DOHH2 (cell line): Measurements from ENCODE around the gene ARNT2.

Experiments used
- H3F3A ChIP-seq: fragments of 200-600 bp; sonication (generic), shearing (Covaris generic); 2 replicates; pipeline ENCODE4 v1.6.0; 2016; ENCODE audit warnings: antibody characterized with exemption, mild to moderate bottlenecking; ENCODE audit not compliant: control insufficient read depth, insufficient read depth
- H3K27ac ChIP-seq: fragments of 200-600 bp; sonication (generic); 2 replicates; pipeline ENCODE4 v1.5.1; 2014; ENCODE audit warnings: low read depth, mild to moderate bottlenecking, low read length, moderate library complexity
- H3K27me3 ChIP-seq: fragments of 200-600 bp; sonication (generic); 2 replicates; pipeline ENCODE4 v1.6.1; 2014; ENCODE audit warnings: mild to moderate bottlenecking, low read length, mixed read lengths; ENCODE audit not compliant: control insufficient read depth
- H3K36me3 ChIP-seq: fragments of 200-600 bp; sonication (generic); 2 replicates; pipeline ENCODE4 v1.6.1; 2014; ENCODE audit warnings: mild to moderate bottlenecking, low read length, moderate library complexity, mixed read lengths; ENCODE audit not compliant: control insufficient read depth
- H3K4me1 ChIP-seq: fragments of 200-600 bp; sonication (generic); 2 replicates; pipeline ENCODE4 v1.6.1; 2014; ENCODE audit warnings: mild to moderate bottlenecking, low read length, mixed read lengths; ENCODE audit not compliant: control insufficient read depth
- H3K4me2 ChIP-seq: fragments of 200-600 bp; sonication (generic); 2 replicates; pipeline ENCODE4 v1.6.0; 2014; ENCODE audit warnings: mild to moderate bottlenecking, low read length, moderate library complexity
- H3K4me3 ChIP-seq: fragments of 200-600 bp; sonication (generic); 2 replicates; pipeline ENCODE4 v1.5.1; 2014; ENCODE audit warnings: mild to moderate bottlenecking, low read length, mixed read lengths
- H3K79me2 ChIP-seq: fragments of 200-600 bp; sonication (generic); 2 replicates; pipeline ENCODE4 v1.6.1; 2014; ENCODE audit warnings: mild to moderate bottlenecking, low read length, mixed read lengths; ENCODE audit not compliant: control insufficient read depth
- H3K9me2 ChIP-seq: fragments of 200-600 bp; sonication (generic); replicated peaks from 2 replicates; pipeline ENCODE4 v1.6.1; 2014; ENCODE audit warnings: mild to moderate bottlenecking, low read length, mixed read lengths; ENCODE audit not compliant: control insufficient read depth
- H3K9me3 ChIP-seq: fragments of 200-600 bp; sonication (generic); 2 replicates; pipeline ENCODE4 v1.6.1; 2014; ENCODE audit warnings: antibody characterized with exemption, low read length, mixed read lengths; ENCODE audit not compliant: control insufficient read depth, insufficient read depth
- H4K20me1 ChIP-seq: fragments of 200-600 bp; sonication (generic); 2 replicates; pipeline ENCODE4 v1.6.0; 2014; ENCODE audit warnings: low read depth, mild to moderate bottlenecking, antibody characterized with exemption, low read length, moderate library complexity; ENCODE audit not compliant: control insufficient read depth, insufficient read depth
- EZH2phosphoT487 ChIP-seq: fragments of 200-600 bp; sonication (generic); IDR thresholded peaks from 2 replicates; pipeline ENCODE4 v1.6.1; 2017; ENCODE audit warnings: borderline replicate concordance, mild to moderate bottlenecking, antibody characterized with exemption, low read length, moderate library complexity, mixed read lengths
- TF ChIP-seq, protein P1 (sequence below): fragments of 200-600 bp; sonication (generic); IDR thresholded peaks from one replicate; pipeline ENCODE4 v1.5.1; 2014; ENCODE audit warnings: antibody characterized with exemption, mild to moderate bottlenecking, low read depth, low read length; ENCODE audit not compliant: poor library complexity, severe bottlenecking

ARNT2 gene

DNA sequence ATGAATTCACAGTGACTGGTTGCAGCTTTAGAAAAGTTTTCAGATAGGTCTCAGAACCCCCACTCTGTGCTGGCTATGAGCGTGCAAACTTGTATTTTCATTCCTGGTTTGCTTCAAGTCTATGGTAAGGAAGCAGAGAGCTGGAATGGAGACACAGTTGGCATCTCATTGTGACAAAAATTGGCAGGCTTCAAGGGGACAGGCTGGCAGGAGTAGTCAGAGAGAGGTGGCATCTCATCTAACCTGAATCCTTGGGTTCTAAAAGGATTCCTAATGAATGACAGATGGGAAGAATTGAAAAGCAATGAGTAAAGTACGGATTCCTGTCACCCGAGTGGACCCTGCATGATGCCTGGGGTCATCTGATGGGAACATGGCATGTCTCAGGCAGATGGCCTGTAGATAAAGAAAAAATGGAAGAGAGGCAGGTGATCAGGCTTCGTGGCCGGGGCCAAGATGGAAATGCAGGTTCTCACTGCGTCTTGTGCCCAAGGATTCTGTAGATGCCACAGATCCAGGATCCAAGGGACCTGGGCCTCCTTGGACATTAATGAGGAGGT is 201.5 kb downstream of the ARNT2 start:
- no peaks in the 10 kb centered on the region for H3F3A ChIP-seq
- H3K36me3 ChIP-seq, result no peaks in the 10 kb centered on the region
- no peaks in the 10 kb centered on the region for H4K20me1 ChIP-seq
- H3K27me3 ChIP-seq, result no peaks in the 10 kb centered on the region
- no peak overlapping the region for H3K4me3 ChIP-seq
- no peaks in the 10 kb centered on the region for H3K79me2 ChIP-seq
- H3K9me2 ChIP-seq, result no peaks in the 10 kb centered on the region
- H3K4me1 ChIP-seq, result no peaks in the 10 kb centered on the region
- no peak overlapping the region for H3K27ac ChIP-seq
- TF ChIP-seq, protein P1, sequence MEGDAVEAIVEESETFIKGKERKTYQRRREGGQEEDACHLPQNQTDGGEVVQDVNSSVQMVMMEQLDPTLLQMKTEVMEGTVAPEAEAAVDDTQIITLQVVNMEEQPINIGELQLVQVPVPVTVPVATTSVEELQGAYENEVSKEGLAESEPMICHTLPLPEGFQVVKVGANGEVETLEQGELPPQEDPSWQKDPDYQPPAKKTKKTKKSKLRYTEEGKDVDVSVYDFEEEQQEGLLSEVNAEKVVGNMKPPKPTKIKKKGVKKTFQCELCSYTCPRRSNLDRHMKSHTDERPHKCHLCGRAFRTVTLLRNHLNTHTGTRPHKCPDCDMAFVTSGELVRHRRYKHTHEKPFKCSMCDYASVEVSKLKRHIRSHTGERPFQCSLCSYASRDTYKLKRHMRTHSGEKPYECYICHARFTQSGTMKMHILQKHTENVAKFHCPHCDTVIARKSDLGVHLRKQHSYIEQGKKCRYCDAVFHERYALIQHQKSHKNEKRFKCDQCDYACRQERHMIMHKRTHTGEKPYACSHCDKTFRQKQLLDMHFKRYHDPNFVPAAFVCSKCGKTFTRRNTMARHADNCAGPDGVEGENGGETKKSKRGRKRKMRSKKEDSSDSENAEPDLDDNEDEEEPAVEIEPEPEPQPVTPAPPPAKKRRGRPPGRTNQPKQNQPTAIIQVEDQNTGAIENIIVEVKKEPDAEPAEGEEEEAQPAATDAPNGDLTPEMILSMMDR, result no peak
- TF ChIP-seq EZH2phosphoT487, result no peak
- no peaks in the 10 kb centered on the region for H3K9me3 ChIP-seq
- H3K4me2 ChIP-seq, result no peak overlapping the region

DNA sequence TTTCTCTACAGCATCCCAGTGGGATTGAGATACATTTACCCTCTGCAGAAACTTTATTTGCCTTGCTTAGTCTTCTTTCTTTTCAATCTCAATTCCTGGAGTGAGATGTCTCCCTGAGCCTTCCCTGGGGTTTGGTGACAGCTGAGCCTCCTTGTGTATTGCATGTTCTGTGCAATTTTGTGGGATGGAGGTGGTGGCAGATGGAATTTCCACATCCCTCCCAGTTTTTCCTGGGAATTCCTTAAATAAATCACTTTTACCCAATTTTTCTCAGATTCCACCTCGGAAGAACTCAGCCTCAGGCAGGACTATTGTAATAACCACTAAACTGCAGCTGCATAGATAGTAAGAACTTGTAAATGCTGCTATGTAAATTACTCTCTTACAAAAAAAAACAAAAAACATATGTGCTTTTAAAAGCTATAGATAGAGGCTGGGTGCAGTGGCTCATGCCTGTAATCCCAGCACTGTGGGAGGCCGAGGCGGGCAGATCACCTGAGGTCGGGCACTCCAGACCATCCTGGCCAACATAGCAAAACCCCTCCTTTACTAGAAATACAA is 202.4 kb downstream of the ARNT2 start:
- no peak overlapping the region for H3K4me2 ChIP-seq
- no peaks in the 10 kb centered on the region for H3K79me2 ChIP-seq
- H3K36me3 ChIP-seq, result no peaks in the 10 kb centered on the region
- no peaks in the 10 kb centered on the region for H3K9me2 ChIP-seq
- no peak overlapping the region for H3K27ac ChIP-seq
- H3K4me1 ChIP-seq, result no peaks in the 10 kb centered on the region
- no peaks in the 10 kb centered on the region for H3K9me3 ChIP-seq
- H3K27me3 ChIP-seq, result no peaks in the 10 kb centered on the region
- H4K20me1 ChIP-seq, result no peaks in the 10 kb centered on the region
- no peaks in the 10 kb centered on the region for H3F3A ChIP-seq
- H3K4me3 ChIP-seq, result no peak overlapping the region
- no peak for TF ChIP-seq EZH2phosphoT487
- TF ChIP-seq, protein P1, result no peak

DNA sequence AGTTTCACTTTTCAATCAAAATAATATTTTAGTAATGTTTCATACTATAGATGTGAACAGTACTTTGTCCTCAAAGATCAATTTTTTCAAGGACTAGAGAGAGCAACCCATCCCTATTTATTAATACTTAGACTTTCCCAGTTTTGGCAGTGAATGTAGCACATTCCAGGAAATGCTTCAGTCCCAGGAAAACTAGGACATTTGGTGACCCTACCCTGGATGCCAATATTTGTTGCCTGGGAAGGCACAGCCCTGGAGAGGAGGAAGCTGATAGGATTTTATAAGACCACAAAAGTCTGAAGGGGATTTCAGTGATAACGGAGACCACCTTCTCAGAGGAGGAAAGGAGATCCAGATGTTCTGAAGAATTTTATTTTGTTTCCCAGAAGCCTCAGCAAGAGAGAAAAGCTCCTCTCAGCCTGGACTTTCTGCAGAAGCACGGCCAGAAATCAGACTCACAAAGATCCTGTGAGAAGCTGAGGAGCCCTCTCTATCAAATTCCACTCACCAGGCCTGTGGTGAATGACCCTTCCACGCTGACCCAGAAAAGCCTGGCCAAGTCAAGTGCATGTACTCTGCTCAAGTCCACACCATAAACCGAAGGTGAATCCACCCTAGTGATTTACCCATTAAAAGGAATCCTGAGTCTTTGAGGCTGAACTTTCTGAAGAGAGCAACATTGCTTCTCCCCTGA is 203.3 kb downstream of the ARNT2 start:
- Histone ChIP-seq H3K79me2 (no peaks in the 10 kb centered on the region), H3K36me3 (no peaks in the 10 kb centered on the region), H3K4me2 (no peak overlapping the region), H3K9me3 (no peaks in the 10 kb centered on the region), H4K20me1 (no peaks in the 10 kb centered on the region), H3K4me1 (no peaks in the 10 kb centered on the region), H3F3A (no peaks in the 10 kb centered on the region), H3K9me2 (no peaks in the 10 kb centered on the region), H3K4me3 (no peak overlapping the region), H3K27me3 (no peaks in the 10 kb centered on the region), H3K27ac (no peak overlapping the region)
- TF ChIP-seq EZH2phosphoT487, result no peak
- TF ChIP-seq, protein P1, result no peak
